ENCODE measurements around the gene SECTM1. TPM values are rescaled to one million over a fixed set of nuclear protein-coding genes. Genes with fewer than 3 reads are reported as not detected.

Gene SECTM1
- total and polyA plus RNA-seq, 9 of the 15 experiments (the other 6 are each of a cell fraction or from before 2014, with no cell fraction given), result 0.11 to 0.46 (median 0.18) TPM; not detected in 6

- TF ChIP-seq ZNF639 (CRISPR knock-in tag; conservative IDR thresholded peaks at IDR 0.05 in 1 of 2, IDR thresholded peaks at IDR 0.05 in 1 of 2) (no peak), CREB3 (tag; conservative IDR thresholded peaks at IDR 0.05; ENCODE audit: low read depth) (0 out of 2 replicates have a peak, but pooled peaks have one; percentile 52), MNT (conservative IDR thresholded peaks at IDR 0.05) (peak; percentile 30 to 56; a peak in 2 of 4 replicates), PHF20 (IDR thresholded peaks at IDR 0.05; ENCODE audit: partially characterized antibody) (peak; percentile 54), BRF1 (IDR thresholded peaks at IDR 0.05; ENCODE audit: borderline replicate concordance, extremely low read depth, insufficient read length) (no peak), ZNF830 (CRISPR knock-in tag; IDR thresholded peaks at IDR 0.05) (no peak), EP400 (IDR thresholded peaks at IDR 0.05) (peak; percentile 76), MEIS2 (IDR thresholded peaks at IDR 0.05; ENCODE audit: partially characterized antibody) (no peak), ELF1 (tag; IDR thresholded peaks at IDR 0.05) (peak; percentile 75), ZBTB33 (CRISPR knock-in tag; IDR thresholded peaks at IDR 0.05) (peak; percentile 57; the same call in 1 of the 2 replicates), SMC3 (conservative IDR thresholded peaks at IDR 0.05; ENCODE audit: insufficient read depth, low read depth, low read length) (no peak), MIER1 (IDR thresholded peaks at IDR 0.05; ENCODE audit: low read depth) (no peak), BACH1 (tag; IDR thresholded peaks at IDR 0.05) (peak; percentile 85; the same call in 1 of the 2 replicates), ZFX (CRISPR knock-in tag; IDR thresholded peaks at IDR 0.05) (peak; percentile 38; the same call in 1 of the 2 replicates), ZBTB9 (CRISPR knock-in tag; IDR thresholded peaks at IDR 0.05) (no peak)
Observed at GRCh38 chr17:82358465-82359350, 25.1 kb upstream of the SECTM1 start, which contains the start of gene TEX19 (continued).
